Right lobe of liver (tissue), 6 donors: ENCODE measurements around the gene MIP. TPM values are rescaled to one million over a fixed set of nuclear protein-coding genes. Genes with fewer than 3 reads are reported as not detected.

Experiments
- ATAC-seq, 4 donors: fragments of 200-7000 bp; cut with Tn5 transposase; one replicate each; pipeline ENCODE4 v1.9.1; 2020; ENCODE audit warnings: mild to moderate bottlenecking in 4 of 4, moderate library complexity in 4 of 4
- DNase-seq, 3 donors: peaks; one replicate each; pipeline ENCODE4 v3.0.0-alpha.2; 2020
- H3K27ac ChIP-seq, 3 donors: fragments of 200-600 bp; one replicate each; pipeline ENCODE4 v1.8.0; 2022
- H3K27me3 ChIP-seq, 2 donors: fragments of 200-600 bp; one replicate each; pipeline ENCODE4 v1.8.0; 2022
- H3K36me3 ChIP-seq, 4 donors: fragments of 200-600 bp; sonication (generic) in 1 of 4; one replicate each; pipeline versions ENCODE4 v1.5.1 to v1.8.0; 2017 to 2022; ENCODE audit warnings: control low read depth in 1 of 4
- H3K4me1 ChIP-seq, 4 donors: fragments of 200-600 bp; sonication (generic) in 1 of 4; one replicate each; pipeline versions ENCODE4 v1.5.1 to v1.8.0; 2017 to 2022; ENCODE audit warnings: control low read depth in 1 of 4
- H3K4me3 ChIP-seq, 3 donors: fragments of 200-600 bp; one replicate each; pipeline ENCODE4 v1.8.0; 2022
- H3K9me3 ChIP-seq, 4 donors: fragments of 200-600 bp; sonication (generic) in 1 of 4; one replicate each; pipeline versions ENCODE4 v1.5.1 to v1.8.0; 2017 to 2022; ENCODE audit warnings: control low read depth in 1 of 4
- CTCF ChIP-seq, 4 donors: fragments of 200-600 bp in 3 of 4; fragments of 450-650 bp in 1 of 4; IDR thresholded peaks; one replicate each; pipeline versions ENCODE4 v1.5.1 to v1.8.0; 2016 to 2022; ENCODE audit warnings: antibody characterized with exemption in 4 of 4, mild to moderate bottlenecking in 2 of 4
- POLR2A ChIP-seq: fragments of 450-650 bp; IDR thresholded peaks from one replicate; pipeline ENCODE4 v1.6.1; 2017; ENCODE audit warnings: antibody characterized with exemption, mild to moderate bottlenecking
- WGBS: methylation state at CpG from one replicate; pipeline ENCODE4 v1.1.6; 2018; ENCODE audit warnings: low coverage, low lambda C conversion rate; ENCODE audit not compliant: insufficient coverage; ENCODE audit errors: missing lambda C conversion rate; 5-methylcytosine and 5-hydroxymethylcytosine counted together
- intact Hi-C, 2 donors: fragments of 100-400 bp; cut with DNase I; formaldehyde crosslinking; loops; one replicate each; pipeline versions ENCODE4 v1.11.2 to v1.14.1; 2022
- total RNA-seq, 6 experiments: library from RNA; depleted of rRNA in 2 of 6; stranded (reverse); fragments of >200 nt in 2 of 6; fragmentation: NEBNext Ultra II Directional in 3 of 6; extraction: Animal tissue kit (Norgen Biotek cat#: 25700) in 3 of 6; gene quantifications; one replicate each; pipeline versions ENCODE4 v1.1.0 to v1.2.4, GENCODE V29; 2016 to 2023
- donor health status: DM: no; HTN: yes; CAD: no.
- donor health status: DM: no; HTN: no; CAD: no.
- donor health status: DM: no; HTN: no; CAD: no.
- donor health status: DM: no; HTN: yes; CAD: no.
- donor health status: DM: no; HTN: yes; CAD: no.

Gene MIP
- total RNA-seq, 6 experiments from 2014 or later, result 0.42 to 0.91 (median 0.76) TPM; not detected in 1

DNA sequence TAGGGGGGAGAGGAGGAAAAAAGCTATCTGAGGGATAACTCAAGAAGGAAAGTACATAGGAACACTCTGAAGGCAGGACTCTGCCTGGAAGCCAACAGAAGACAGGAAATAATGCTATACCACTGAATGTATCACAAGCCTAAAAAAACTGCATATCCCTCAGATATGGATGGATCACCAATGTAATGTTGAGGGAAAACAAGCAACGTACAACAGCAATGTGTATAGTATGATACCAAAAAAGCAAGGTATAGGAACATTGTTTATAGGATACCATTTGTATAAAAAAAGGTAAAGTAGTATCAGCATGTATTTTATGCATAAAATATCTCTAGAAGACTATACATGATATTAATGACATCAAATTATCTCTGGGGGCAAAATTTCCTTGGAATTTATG lies 30.1 kb upstream of the MIP start:
- H3K4me3 ChIP-seq, result no peak overlapping the region
- H3K27ac ChIP-seq, result peak overlapping the region in 1 of 3 donors; percentile 45
- H3K9me3 ChIP-seq, result no peaks in the 10 kb centered on the region
- ATAC-seq (no peak), DNase-seq (no peak)
- intact Hi-C loops, result no loop called here
- 87% methylated on average over 1 of the region's 1 CpG for WGBS
- peaks cover 0 to 23% (median 2%) of the 10 kb centered on the region in 4 donors for H3K4me1 ChIP-seq
- TF ChIP-seq CTCF (IDR thresholded peaks at IDR 0.05) (no peak), POLR2A (no peak)
- no peaks in the 10 kb centered on the region for H3K36me3 ChIP-seq
- no peaks in the 10 kb centered on the region for H3K27me3 ChIP-seq

GRCh38 chr12:56479625-56480024 lies 25.2 kb upstream of the MIP start:
- WGBS, result 28% methylated on average over 2 of the region's 7 CpGs
- no peak overlapping the region for H3K4me3 ChIP-seq
- intact Hi-C loops, result no loop called here
- DNase-seq (peak in 2 of 3 donors; percentile 67 to 69), ATAC-seq (peak in 1 of 4 donors; percentile 20)
- no peaks in the 10 kb centered on the region for H3K36me3 ChIP-seq
- no peaks in the 10 kb centered on the region for H3K9me3 ChIP-seq
- TF ChIP-seq CTCF (IDR thresholded peaks at IDR 0.05) (no peak), POLR2A (no peak)
- peak overlapping the region in 2 of 3 donors; percentile 9 to 88 for H3K27ac ChIP-seq
- no peaks in the 10 kb centered on the region for H3K27me3 ChIP-seq
- H3K4me1 ChIP-seq, result peaks cover 0 to 56% (median 14%) of the 10 kb centered on the region in 4 donors

DNA sequence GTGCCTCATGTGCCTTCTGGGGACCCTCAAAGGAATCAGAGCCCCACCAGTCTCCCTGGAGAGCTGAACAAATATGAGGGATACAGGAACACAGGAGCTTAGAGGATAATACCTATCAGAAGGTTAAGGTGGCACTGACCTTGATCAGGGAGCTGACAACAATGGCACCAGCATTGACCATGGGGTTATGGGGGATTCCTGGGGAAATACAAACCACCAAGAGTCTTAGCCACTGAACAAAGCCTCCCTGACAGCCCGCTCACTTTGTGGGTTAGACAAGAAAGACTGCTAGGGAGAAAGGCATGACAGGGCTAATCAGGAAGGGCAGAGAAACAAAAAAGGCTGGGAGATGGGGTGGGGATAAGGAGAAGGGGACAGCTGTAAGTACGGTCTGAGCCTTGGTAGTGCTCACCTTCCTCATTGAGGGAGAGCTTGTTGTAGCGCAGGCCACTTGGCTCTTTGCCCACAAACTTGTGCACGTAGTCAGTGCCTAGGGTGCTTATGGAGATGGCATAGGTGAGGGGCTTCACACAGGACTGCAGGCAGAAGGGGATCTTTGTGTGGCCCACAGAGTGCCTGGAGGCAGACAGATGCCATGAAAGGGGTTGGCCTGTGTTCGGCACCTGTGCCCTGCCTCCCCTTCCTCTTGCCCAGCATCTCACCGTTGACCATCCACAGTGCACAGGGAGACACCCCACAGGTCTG lies 23.2 kb upstream of the MIP start:
- Histone ChIP-seq H3K27ac (peak overlapping the region; percentile 54 to 93 (median 88)), H3K4me1 (peaks cover 0 to 69% (median 14%) of the 10 kb centered on the region in 4 donors), H3K4me3 (no peak overlapping the region), H3K36me3 (peaks cover 0 to 9% (median 3%) of the 10 kb centered on the region in 4 donors), H3K9me3 (no peaks in the 10 kb centered on the region), H3K27me3 (no peaks in the 10 kb centered on the region)
- WGBS, result 86% methylated on average over 2 of the region's 6 CpGs
- intact Hi-C loops, result no loop called here
- DNase-seq (no peak), ATAC-seq (no peak)
- no peak for TF ChIP-seq CTCF (IDR thresholded peaks at IDR 0.05)
- no peak for TF ChIP-seq POLR2A

- intact Hi-C loops, result no loop called here
- TF ChIP-seq CTCF (IDR thresholded peaks at IDR 0.05) (no peak), POLR2A (peak; percentile 56)
- Histone ChIP-seq H3K4me3 (no peak overlapping the region), H3K9me3 (no peaks in the 10 kb centered on the region), H3K4me1 (peaks cover 0 to 71% (median 14%) of the 10 kb centered on the region in 4 donors), H3K27me3 (no peaks in the 10 kb centered on the region), H3K36me3 (peaks cover 0 to 16% (median 3%) of the 10 kb centered on the region in 4 donors), H3K27ac (peak overlapping the region; percentile 43 to 93 (median 88))
- ATAC-seq, result peak; percentile 86 to 94 (median 89)
- WGBS, result no CpG with 5 or more reads among the region's 1 CpG
- peak; percentile 84 to 99 (median 96) for DNase-seq
These were observed 22.5 kb upstream of the MIP start for GRCh38 chr12:56476972-56477432.
